Dermis blood vessel endothelial cell (primary cell): ENCODE data around the gene WNT16. TPM values are rescaled to one million over a fixed set of nuclear protein-coding genes. Genes with fewer than 3 reads are reported as not detected.
"Not testable (repeated sequence)": the region's sequence is repeated elsewhere in the genome, so short reads cannot be mapped to it uniquely, and the experiment has no call there.

Experiments used
- DNase-seq: peaks from one replicate; pipeline ENCODE4 v3.0.0; 2010
- total RNA-seq: library from RNA; depleted of rRNA; stranded (reverse); fragments of >200 nt; gene quantifications from 2 replicates; pipeline ENCODE4 v1.2.3, GENCODE V29; 2014

Gene WNT16
- total RNA-seq = not detected in 2 replicates

GRCh38 chr7:121328508-121329190 is at the start of gene WNT16:
Gene WNT16 (plus strand): TSS chr7:121329000. CDS start chr7:121329293, 293 bp downstream.
- no peak for DNase-seq

- DNase-seq = no peak
These were observed 49.7 kb upstream of the WNT16 start for GRCh38 chr7:121279060-121279620.

- no peak for DNase-seq
These were observed 49.0 kb upstream of the WNT16 start for GRCh38 chr7:121279822-121280221.

- no peak for DNase-seq
These were observed 48.1 kb upstream of the WNT16 start for GRCh38 chr7:121280656-121281055.

GRCh38 chr7:121282129-121282528 is 46.7 kb upstream of the WNT16 start:
- DNase-seq = no peak

- no peak for DNase-seq
These were observed 43.6 kb upstream of the WNT16 start for GRCh38 chr7:121285066-121285667.

- DNase-seq = no peak
These were observed 42.6 kb upstream of the WNT16 start for GRCh38 chr7:121286186-121286585.

GRCh38 chr7:121286742-121287734 is 41.8 kb upstream of the WNT16 start:
- DNase-seq = no peak

GRCh38 chr7:121288894-121289293 is 39.9 kb upstream of the WNT16 start:
- DNase-seq = no peak

- DNase-seq = not testable (repeated sequence)
These were observed 38.9 kb upstream of the WNT16 start for GRCh38 chr7:121289930-121290329.

GRCh38 chr7:121294448-121294992 is 34.3 kb upstream of the WNT16 start:
- DNase-seq = no peak

GRCh38 chr7:121297843-121298242 is 31.0 kb upstream of the WNT16 start:
- no peak for DNase-seq

GRCh38 chr7:121298831-121299239 is 30.0 kb upstream of the WNT16 start:
- no peak for DNase-seq

- DNase-seq = no peak
These were observed 27.9 kb upstream of the WNT16 start for GRCh38 chr7:121300685-121301420.

GRCh38 chr7:121301446-121302213 is 27.2 kb upstream of the WNT16 start:
- DNase-seq = no peak

- DNase-seq = no peak
These were observed 26.5 kb upstream of the WNT16 start for GRCh38 chr7:121302214-121302745.

GRCh38 chr7:121303422-121304101 is 25.2 kb upstream of the WNT16 start:
- no peak for DNase-seq

GRCh38 chr7:121304102-121304658 is 24.6 kb upstream of the WNT16 start:
- no peak for DNase-seq

- DNase-seq = no peak
These were observed 23.7 kb upstream of the WNT16 start for GRCh38 chr7:121305109-121305508.

GRCh38 chr7:121306565-121306964 is 22.2 kb upstream of the WNT16 start:
- no peak for DNase-seq
